ENCODE results near the gene MYO7B.

GRCh38 chr2:127593228-127594115 is 58.0 kb downstream of the MYO7B start:
- no peak for TF ChIP-seq POLR2A (IDR thresholded peaks at IDR 0.05)
- TF ChIP-seq, protein P1, sequence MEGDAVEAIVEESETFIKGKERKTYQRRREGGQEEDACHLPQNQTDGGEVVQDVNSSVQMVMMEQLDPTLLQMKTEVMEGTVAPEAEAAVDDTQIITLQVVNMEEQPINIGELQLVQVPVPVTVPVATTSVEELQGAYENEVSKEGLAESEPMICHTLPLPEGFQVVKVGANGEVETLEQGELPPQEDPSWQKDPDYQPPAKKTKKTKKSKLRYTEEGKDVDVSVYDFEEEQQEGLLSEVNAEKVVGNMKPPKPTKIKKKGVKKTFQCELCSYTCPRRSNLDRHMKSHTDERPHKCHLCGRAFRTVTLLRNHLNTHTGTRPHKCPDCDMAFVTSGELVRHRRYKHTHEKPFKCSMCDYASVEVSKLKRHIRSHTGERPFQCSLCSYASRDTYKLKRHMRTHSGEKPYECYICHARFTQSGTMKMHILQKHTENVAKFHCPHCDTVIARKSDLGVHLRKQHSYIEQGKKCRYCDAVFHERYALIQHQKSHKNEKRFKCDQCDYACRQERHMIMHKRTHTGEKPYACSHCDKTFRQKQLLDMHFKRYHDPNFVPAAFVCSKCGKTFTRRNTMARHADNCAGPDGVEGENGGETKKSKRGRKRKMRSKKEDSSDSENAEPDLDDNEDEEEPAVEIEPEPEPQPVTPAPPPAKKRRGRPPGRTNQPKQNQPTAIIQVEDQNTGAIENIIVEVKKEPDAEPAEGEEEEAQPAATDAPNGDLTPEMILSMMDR (IDR thresholded peaks at IDR 0.05) = no peak

All from Peyer's patch (tissue), 4 donors.